Measurements from ENCODE around the gene TPRG1.

Gene TPRG1

GRCh38 chr3:189160519-189161309, 11.1 kb upstream of the TPRG1 start:
- no peak for TF ChIP-seq EZH2phosphoT487 (conservative IDR thresholded peaks at IDR 0.05; ENCODE audit: low read length)
- Histone ChIP-seq H3K27me3 (ENCODE audit: low read length) (no peaks in the 10 kb centered on the region), H3K27ac (ENCODE audit: low read depth, low read length) (no peak overlapping the region), H2AFZ (ENCODE audit: low read depth, low read length, severe bottlenecking) (no peak overlapping the region), H3F3A (ENCODE audit: insufficient read depth) (no peaks in the 10 kb centered on the region), H3K4me3 (ENCODE audit: insufficient read depth, low read length, poor library complexity, severe bottlenecking) (no peak overlapping the region), H3K36me3 (ENCODE audit: low read length) (no peaks in the 10 kb centered on the region), H3K9me2 (replicated peaks; ENCODE audit: insufficient read depth, low read length) (no peaks in the 10 kb centered on the region), H3K9ac (ENCODE audit: low read length) (no peak overlapping the region), H4K20me1 (ENCODE audit: low read depth, low read length) (no peaks in the 10 kb centered on the region), H3K79me2 (ENCODE audit: insufficient read depth, low read length) (no peaks in the 10 kb centered on the region), H3K4me2 (ENCODE audit: low read depth, low read length, poor library complexity, severe bottlenecking) (no peak overlapping the region), H3K9me3 (ENCODE audit: insufficient read depth, low read length) (no peaks in the 10 kb centered on the region)

- no peak overlapping the region for H3K27ac ChIP-seq (ENCODE audit: low read depth, low read length)
- no peaks in the 10 kb centered on the region for H3F3A ChIP-seq (ENCODE audit: insufficient read depth)
- TF ChIP-seq CTCF (IDR thresholded peaks at IDR 0.05; ENCODE audit: insufficient read depth, low read length, poor library complexity, severe bottlenecking) (no peak), EZH2phosphoT487 (conservative IDR thresholded peaks at IDR 0.05; ENCODE audit: low read length) (no peak)
- H3K9me3 ChIP-seq (ENCODE audit: insufficient read depth, low read length): no peaks in the 10 kb centered on the region
- H3K4me3 ChIP-seq (ENCODE audit: insufficient read depth, low read length, poor library complexity, severe bottlenecking): no peak overlapping the region
- no peaks in the 10 kb centered on the region for H3K27me3 ChIP-seq (ENCODE audit: low read length)
- H3K9me2 ChIP-seq (replicated peaks; ENCODE audit: insufficient read depth, low read length): no peaks in the 10 kb centered on the region
- H2AFZ ChIP-seq (ENCODE audit: low read depth, low read length, severe bottlenecking): no peak overlapping the region
- no peaks in the 10 kb centered on the region for H3K36me3 ChIP-seq (ENCODE audit: low read length)
- H3K79me2 ChIP-seq (ENCODE audit: insufficient read depth, low read length): no peaks in the 10 kb centered on the region
- no peak overlapping the region for H3K4me2 ChIP-seq (ENCODE audit: low read depth, low read length, poor library complexity, severe bottlenecking)
- no peak overlapping the region for H3K9ac ChIP-seq (ENCODE audit: low read length)
- H4K20me1 ChIP-seq (ENCODE audit: low read depth, low read length): no peaks in the 10 kb centered on the region
Measured at GRCh38 chr3:189165092-189165612, 6.6 kb upstream of the TPRG1 start.

- H3K4me2 ChIP-seq (ENCODE audit: low read depth, low read length, poor library complexity, severe bottlenecking): no peak overlapping the region
- no peaks in the 10 kb centered on the region for H3K36me3 ChIP-seq (ENCODE audit: low read length)
- no peak overlapping the region for H3K27ac ChIP-seq (ENCODE audit: low read depth, low read length)
- TF ChIP-seq EZH2phosphoT487 (conservative IDR thresholded peaks at IDR 0.05; ENCODE audit: low read length) (no peak), CTCF (IDR thresholded peaks at IDR 0.05; ENCODE audit: insufficient read depth, low read length, poor library complexity, severe bottlenecking) (no peak)
- H3K9me2 ChIP-seq (replicated peaks; ENCODE audit: insufficient read depth, low read length): no peaks in the 10 kb centered on the region
- H3K9ac ChIP-seq (ENCODE audit: low read length): no peak overlapping the region
- no peaks in the 10 kb centered on the region for H3K27me3 ChIP-seq (ENCODE audit: low read length)
- H4K20me1 ChIP-seq (ENCODE audit: low read depth, low read length): no peaks in the 10 kb centered on the region
- no peak overlapping the region for H2AFZ ChIP-seq (ENCODE audit: low read depth, low read length, severe bottlenecking)
- H3K4me3 ChIP-seq (ENCODE audit: insufficient read depth, low read length, poor library complexity, severe bottlenecking): no peak overlapping the region
- no peaks in the 10 kb centered on the region for H3K79me2 ChIP-seq (ENCODE audit: insufficient read depth, low read length)
- no peaks in the 10 kb centered on the region for H3K9me3 ChIP-seq (ENCODE audit: insufficient read depth, low read length)
- no peaks in the 10 kb centered on the region for H3F3A ChIP-seq (ENCODE audit: insufficient read depth)
Measured at GRCh38 chr3:189166321-189166720, 5.5 kb upstream of the TPRG1 start.

Measured in SU-DHL-6 (cell line).